Mucosa of descending colon (tissue), 3 donors: Measurements from ENCODE around the gene FIS1. TPM values are rescaled to one million over a fixed set of nuclear protein-coding genes. Genes with fewer than 3 reads are reported as not detected.

Experiments used
- ATAC-seq: fragments of 200-7000 bp; cut with Tn5 transposase; one replicate; pipeline ENCODE4 v1.9.1; 2020; ENCODE audit warnings: mild to moderate bottlenecking, moderate library complexity
- DNase-seq, 3 donors: peaks; one replicate each; pipeline ENCODE4 v3.0.0-alpha.2; 2020
- H3K36me3 ChIP-seq: fragments of 200-600 bp; one replicate; pipeline ENCODE4 v1.8.0; 2021; ENCODE audit warnings: low read depth, mild to moderate bottlenecking
- H3K4me1 ChIP-seq: fragments of 200-600 bp; one replicate; pipeline ENCODE4 v1.8.0; 2021; ENCODE audit warnings: low read depth, mild to moderate bottlenecking
- H3K4me3 ChIP-seq: fragments of 200-600 bp; one replicate; pipeline ENCODE4 v1.8.0; 2021; ENCODE audit warnings: mild to moderate bottlenecking
- H3K9me3 ChIP-seq: fragments of 200-600 bp; one replicate; pipeline ENCODE4 v1.8.0; 2021; ENCODE audit warnings: mild to moderate bottlenecking
- CTCF ChIP-seq: fragments of 200-600 bp; IDR thresholded peaks from one replicate; pipeline ENCODE4 v1.8.0; 2022; ENCODE audit warnings: antibody characterized with exemption, mild to moderate bottlenecking
- intact Hi-C, 2 donors: fragments of 100-400 bp; cut with DNase I in 1 of 2; cut with micrococcal nuclease in 1 of 2; formaldehyde crosslinking; loops; one replicate each; pipeline versions ENCODE4 v1.11.0 to v1.11.1; 2022; cut with DNase I, micrococcal nuclease
- total RNA-seq, 3 donors: library from RNA; stranded (reverse); fragmentation: NEBNext Ultra II Directional in 2 of 3; extraction: Animal tissue kit (Norgen Biotek cat#: 25700) in 2 of 3; gene quantifications; one replicate each; pipeline versions ENCODE4 v1.2.1 to v1.2.4, GENCODE V29; 2021 to 2023
- donor health status: DM: no; HTN: no; CAD: no; lungs with moderate emphysema.
- donor health status: DM: no; HTN: no; CAD: no.
- donor health status: DM: no; HTN: yes; CAD: no.

Gene FIS1
- total RNA-seq, 3 donors from 2014 or later = 131 to 168 (median 134) TPM

- Histone ChIP-seq H3K4me3 (peak overlapping the region; percentile 43), H3K9me3 (no peaks in the 10 kb centered on the region), H3K4me1 (peaks cover 11% of the 10 kb centered on the region), H3K36me3 (no peaks in the 10 kb centered on the region)
- intact Hi-C loops = no loop called here
- no peak for TF ChIP-seq CTCF
- DNase-seq = peak; percentile 38 to 66 (median 56)
- no peak for ATAC-seq
These were observed 327 bp upstream of the FIS1 start for GRCh38 chr7:101245147-101245668.

- DNase-seq (peak in 1 of 3 donors; percentile 40), ATAC-seq (peak; percentile 3)
- Histone ChIP-seq H3K36me3 (no peaks in the 10 kb centered on the region), H3K4me3 (peak overlapping the region; percentile 43), H3K4me1 (peaks cover 11% of the 10 kb centered on the region), H3K9me3 (no peaks in the 10 kb centered on the region)
- TF ChIP-seq CTCF = no peak
- intact Hi-C loops = no loop called here
These were observed 1.1 kb downstream of the FIS1 start for GRCh38 chr7:101243646-101244374.

- intact Hi-C loops = no loop called here
- ATAC-seq (no peak), DNase-seq (no peak)
- peaks cover 26% of the 10 kb centered on the region for H3K4me1 ChIP-seq
- H3K4me3 ChIP-seq = no peak overlapping the region
- TF ChIP-seq CTCF = no peak
- H3K9me3 ChIP-seq = no peaks in the 10 kb centered on the region
- no peaks in the 10 kb centered on the region for H3K36me3 ChIP-seq
These were observed 3.2 kb downstream of the FIS1 start for GRCh38 chr7:101241443-101242349.

GRCh38 chr7:101241015-101241363, 3.9 kb downstream of the FIS1 start:
- ATAC-seq (no peak), DNase-seq (no peak)
- H3K4me1 ChIP-seq = peaks cover 28% of the 10 kb centered on the region
- TF ChIP-seq CTCF = no peak
- no peaks in the 10 kb centered on the region for H3K36me3 ChIP-seq
- H3K9me3 ChIP-seq = no peaks in the 10 kb centered on the region
- intact Hi-C loops = no loop called here
- H3K4me3 ChIP-seq = no peak overlapping the region

GRCh38 chr7:101240226-101241014, 4.5 kb downstream of the FIS1 start:
- intact Hi-C loops = no loop called here
- ATAC-seq = no peak
- H3K4me3 ChIP-seq = no peak overlapping the region
- H3K9me3 ChIP-seq = no peaks in the 10 kb centered on the region
- peak in 1 of 3 donors; percentile 21 for DNase-seq
- peaks cover 28% of the 10 kb centered on the region for H3K4me1 ChIP-seq
- no peak for TF ChIP-seq CTCF
- H3K36me3 ChIP-seq = no peaks in the 10 kb centered on the region
